ENCODE measurements around the gene AARS2.
"Not testable (repeated sequence)": the region's sequence is repeated elsewhere in the genome, so short reads cannot be mapped to it uniquely, and the experiment has no call there.

The AARS2 gene

DNA sequence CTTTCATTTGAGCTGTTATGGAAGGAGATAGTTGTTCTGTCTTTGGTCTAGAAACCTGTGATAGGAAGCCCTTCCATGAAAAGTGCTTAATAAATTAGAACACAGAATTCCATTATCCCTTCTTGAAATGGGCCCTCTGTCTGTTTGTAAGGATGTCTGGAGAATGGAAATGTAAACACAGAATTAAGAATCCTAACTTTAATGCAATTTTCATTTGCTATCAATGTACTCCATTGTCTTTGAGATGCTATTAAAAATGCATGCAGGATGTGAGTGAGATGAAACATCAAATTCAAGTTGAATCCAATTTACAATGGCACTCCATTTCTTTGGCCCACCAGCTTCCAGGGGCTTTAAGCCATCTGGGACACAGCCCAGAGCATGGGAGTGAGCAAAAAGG is 13.9 kb upstream of the AARS2 start:
- no peaks in the 10 kb centered on the region for H3K4me1 ChIP-seq (ENCODE audit: insufficient read depth, low read length, severe bottlenecking)
- TF ChIP-seq EZH2 (IDR thresholded peaks at IDR 0.05; ENCODE audit: borderline replicate concordance, low read length), result no peak
- TF ChIP-seq, protein P1, sequence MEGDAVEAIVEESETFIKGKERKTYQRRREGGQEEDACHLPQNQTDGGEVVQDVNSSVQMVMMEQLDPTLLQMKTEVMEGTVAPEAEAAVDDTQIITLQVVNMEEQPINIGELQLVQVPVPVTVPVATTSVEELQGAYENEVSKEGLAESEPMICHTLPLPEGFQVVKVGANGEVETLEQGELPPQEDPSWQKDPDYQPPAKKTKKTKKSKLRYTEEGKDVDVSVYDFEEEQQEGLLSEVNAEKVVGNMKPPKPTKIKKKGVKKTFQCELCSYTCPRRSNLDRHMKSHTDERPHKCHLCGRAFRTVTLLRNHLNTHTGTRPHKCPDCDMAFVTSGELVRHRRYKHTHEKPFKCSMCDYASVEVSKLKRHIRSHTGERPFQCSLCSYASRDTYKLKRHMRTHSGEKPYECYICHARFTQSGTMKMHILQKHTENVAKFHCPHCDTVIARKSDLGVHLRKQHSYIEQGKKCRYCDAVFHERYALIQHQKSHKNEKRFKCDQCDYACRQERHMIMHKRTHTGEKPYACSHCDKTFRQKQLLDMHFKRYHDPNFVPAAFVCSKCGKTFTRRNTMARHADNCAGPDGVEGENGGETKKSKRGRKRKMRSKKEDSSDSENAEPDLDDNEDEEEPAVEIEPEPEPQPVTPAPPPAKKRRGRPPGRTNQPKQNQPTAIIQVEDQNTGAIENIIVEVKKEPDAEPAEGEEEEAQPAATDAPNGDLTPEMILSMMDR (IDR thresholded peaks at IDR 0.05; ENCODE audit: low read length), result no peak
- no peaks in the 10 kb centered on the region for H3K9me3 ChIP-seq (ENCODE audit: low read length)
- H3K4me2 ChIP-seq (ENCODE audit: low read length), result no peak overlapping the region
- no peak overlapping the region for H3K4me3 ChIP-seq (ENCODE audit: low read depth, low read length, poor library complexity, severe bottlenecking)
- no peak overlapping the region for H3K9ac ChIP-seq (ENCODE audit: low read length)
- no peaks in the 10 kb centered on the region for H3K79me2 ChIP-seq (ENCODE audit: insufficient read depth, low read length)
- H3K9me2 ChIP-seq (ENCODE audit: low read depth, low read length), result no peaks in the 10 kb centered on the region
- H3K27me3 ChIP-seq (ENCODE audit: insufficient read depth, low read length), result peaks cover 5% of the 10 kb centered on the region; the same call in 1 of the 2 replicates
- H3K36me3 ChIP-seq (ENCODE audit: insufficient read depth, low read length), result no peaks in the 10 kb centered on the region
- H2AFZ ChIP-seq (ENCODE audit: low read length), result no peak overlapping the region
- no peaks in the 10 kb centered on the region for H4K20me1 ChIP-seq (ENCODE audit: insufficient read depth, low read length)
- H3K27ac ChIP-seq (ENCODE audit: low read depth, low read length, poor library complexity, severe bottlenecking), result no peak overlapping the region
- H3F3A ChIP-seq (ENCODE audit: insufficient read depth, low read length), result no peaks in the 10 kb centered on the region

DNA sequence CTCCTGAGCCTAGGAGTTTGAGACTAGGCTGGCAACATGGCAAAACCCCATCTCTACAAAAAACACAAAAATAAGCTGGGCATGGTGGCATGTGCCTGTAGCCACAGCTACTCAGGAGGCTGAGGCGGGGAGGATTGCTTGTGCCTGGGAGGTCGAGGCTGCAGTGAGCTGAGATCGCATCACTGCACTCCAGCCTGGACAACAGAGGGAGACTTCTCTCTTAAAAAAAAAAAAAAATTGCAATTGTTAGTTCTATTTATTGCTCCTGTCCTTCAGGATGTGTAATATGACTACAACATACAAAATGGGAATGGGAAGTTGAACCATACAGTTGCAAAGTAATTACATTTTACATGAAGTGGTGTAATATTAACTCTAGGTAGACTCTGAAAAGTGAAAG is 8.1 kb upstream of the AARS2 start:
- H3K36me3 ChIP-seq (ENCODE audit: insufficient read depth, low read length), result no peaks in the 10 kb centered on the region
- H4K20me1 ChIP-seq (ENCODE audit: insufficient read depth, low read length), result no peaks in the 10 kb centered on the region
- no peaks in the 10 kb centered on the region for H3F3A ChIP-seq (ENCODE audit: insufficient read depth, low read length)
- H3K4me1 ChIP-seq (ENCODE audit: insufficient read depth, low read length, severe bottlenecking), result no peaks in the 10 kb centered on the region
- H3K9me3 ChIP-seq (ENCODE audit: low read length), result no peaks in the 10 kb centered on the region
- no peaks in the 10 kb centered on the region for H3K79me2 ChIP-seq (ENCODE audit: insufficient read depth, low read length)
- no peak overlapping the region for H3K4me2 ChIP-seq (ENCODE audit: low read length)
- no peaks in the 10 kb centered on the region for H3K27me3 ChIP-seq (ENCODE audit: insufficient read depth, low read length)
- no peak overlapping the region for H3K4me3 ChIP-seq (ENCODE audit: low read depth, low read length, poor library complexity, severe bottlenecking)
- no peak overlapping the region for H3K9ac ChIP-seq (ENCODE audit: low read length)
- TF ChIP-seq EZH2 (IDR thresholded peaks at IDR 0.05; ENCODE audit: borderline replicate concordance, low read length), result no peak
- TF ChIP-seq, protein P1 (IDR thresholded peaks at IDR 0.05; ENCODE audit: low read length), result no peak
- no peaks in the 10 kb centered on the region for H3K9me2 ChIP-seq (ENCODE audit: low read depth, low read length)
- H3K27ac ChIP-seq (ENCODE audit: low read depth, low read length, poor library complexity, severe bottlenecking), result no peak overlapping the region
- no peak overlapping the region for H2AFZ ChIP-seq (ENCODE audit: low read length)

DNA sequence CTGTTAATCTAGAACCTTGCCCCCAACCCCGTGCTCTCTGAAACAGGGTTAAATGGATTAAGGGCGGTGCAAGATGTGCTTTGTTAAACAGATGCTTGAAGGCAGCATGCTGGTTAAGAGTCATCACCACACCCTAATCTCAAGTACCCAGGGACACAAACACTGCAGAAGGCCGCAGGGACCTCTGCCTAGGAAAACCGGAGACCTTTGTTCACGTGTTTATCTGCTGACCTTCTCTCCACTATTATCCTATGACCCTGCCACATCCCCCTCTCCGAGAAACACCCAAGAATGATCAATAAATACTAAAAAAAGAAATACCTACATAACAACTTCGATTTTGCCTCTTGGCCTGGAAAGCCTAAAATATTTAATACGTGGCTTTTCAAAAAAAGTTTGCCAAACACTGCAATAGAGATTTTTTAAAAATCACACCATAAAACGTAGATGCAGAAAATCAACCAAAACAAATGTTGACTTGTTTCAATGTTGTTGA is 4.0 kb upstream of the AARS2 start:
- not testable (repeated sequence) for H3K79me2 ChIP-seq (ENCODE audit: insufficient read depth, low read length); H3F3A ChIP-seq (ENCODE audit: insufficient read depth, low read length); H3K9me2 ChIP-seq (ENCODE audit: low read depth, low read length); H3K27ac ChIP-seq (ENCODE audit: low read depth, low read length, poor library complexity, severe bottlenecking); H3K9me3 ChIP-seq (ENCODE audit: low read length); H3K27me3 ChIP-seq (ENCODE audit: insufficient read depth, low read length); H3K4me2 ChIP-seq (ENCODE audit: low read length); H3K4me3 ChIP-seq (ENCODE audit: low read depth, low read length, poor library complexity, severe bottlenecking); H3K4me1 ChIP-seq (ENCODE audit: insufficient read depth, low read length, severe bottlenecking); H4K20me1 ChIP-seq (ENCODE audit: insufficient read depth, low read length); H2AFZ ChIP-seq (ENCODE audit: low read length); H3K9ac ChIP-seq (ENCODE audit: low read length); H3K36me3 ChIP-seq (ENCODE audit: insufficient read depth, low read length)

DNA sequence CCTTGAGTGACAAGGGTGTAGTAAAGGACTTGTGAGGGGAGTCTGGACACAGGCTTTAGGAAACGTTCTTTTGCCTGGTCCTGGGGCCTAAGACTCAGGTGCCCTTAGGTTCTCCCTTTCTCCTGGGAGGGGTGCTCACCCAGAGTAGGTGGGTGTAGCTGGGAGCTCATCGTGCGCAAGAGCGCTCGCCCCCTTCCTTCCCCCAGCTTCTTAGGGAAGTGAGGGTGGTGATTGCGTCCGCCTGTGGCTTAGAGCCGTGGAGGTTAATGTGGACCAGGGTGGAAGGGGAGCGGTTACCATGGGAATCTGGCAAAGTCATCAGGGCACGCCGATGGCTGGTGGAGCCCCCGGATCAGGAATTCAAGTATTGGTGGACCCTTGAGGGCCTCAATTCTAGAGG is 3.3 kb upstream of the AARS2 start:
- H2AFZ ChIP-seq (ENCODE audit: low read length), result no peak overlapping the region
- H3K4me3 ChIP-seq (ENCODE audit: low read depth, low read length, poor library complexity, severe bottlenecking), result no peak overlapping the region
- no peaks in the 10 kb centered on the region for H4K20me1 ChIP-seq (ENCODE audit: insufficient read depth, low read length)
- no peaks in the 10 kb centered on the region for H3F3A ChIP-seq (ENCODE audit: insufficient read depth, low read length)
- no peak overlapping the region for H3K27ac ChIP-seq (ENCODE audit: low read depth, low read length, poor library complexity, severe bottlenecking)
- H3K79me2 ChIP-seq (ENCODE audit: insufficient read depth, low read length), result no peaks in the 10 kb centered on the region
- H3K27me3 ChIP-seq (ENCODE audit: insufficient read depth, low read length), result no peaks in the 10 kb centered on the region
- no peak overlapping the region for H3K9ac ChIP-seq (ENCODE audit: low read length)
- TF ChIP-seq EZH2 (IDR thresholded peaks at IDR 0.05; ENCODE audit: borderline replicate concordance, low read length), result no peak
- TF ChIP-seq, protein P1 (IDR thresholded peaks at IDR 0.05; ENCODE audit: low read length), result no peak
- H3K4me1 ChIP-seq (ENCODE audit: insufficient read depth, low read length, severe bottlenecking), result peaks cover 11% of the 10 kb centered on the region
- H3K4me2 ChIP-seq (ENCODE audit: low read length), result no peak overlapping the region
- H3K9me3 ChIP-seq (ENCODE audit: low read length), result no peaks in the 10 kb centered on the region
- no peaks in the 10 kb centered on the region for H3K9me2 ChIP-seq (ENCODE audit: low read depth, low read length)
- peaks cover 7% of the 10 kb centered on the region; the same call in 1 of the 2 replicates for H3K36me3 ChIP-seq (ENCODE audit: insufficient read depth, low read length)

Measured in OCI-LY1 (cell line).